Measurements from ENCODE around the gene SMCO2. TPM values are rescaled to one million over a fixed set of nuclear protein-coding genes. Genes with fewer than 3 reads are reported as not detected.

SMCO2 gene
- total and polyA plus RNA-seq, 4 donors = not detected

DNA sequence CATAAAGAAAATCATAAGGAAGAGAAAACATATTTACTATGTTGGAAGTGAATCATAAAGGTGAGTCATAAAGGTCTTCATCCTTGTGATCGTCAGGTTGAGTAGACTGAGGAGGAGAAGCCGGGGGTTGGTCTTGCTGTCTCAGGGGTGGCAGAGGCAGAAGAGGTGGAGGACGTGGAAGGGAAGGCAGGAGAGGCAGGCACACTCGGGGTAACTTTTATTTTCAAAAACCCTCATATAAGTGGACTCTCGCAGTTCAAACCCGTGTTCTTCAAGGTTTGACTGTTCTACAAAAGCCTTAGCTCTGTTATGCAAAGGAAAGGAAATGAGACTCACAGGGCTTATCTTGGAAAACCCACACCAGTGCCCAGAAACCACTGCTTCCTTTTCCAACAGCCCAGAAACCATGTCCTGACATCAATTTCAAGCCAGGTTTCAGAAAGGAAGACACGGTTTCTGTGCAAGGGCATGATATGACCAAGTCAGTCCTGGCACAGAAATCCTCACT lies 14.0 kb downstream of the SMCO2 start:
- Histone ChIP-seq H3K27me3 (ENCODE audit: control insufficient read depth in 4 of 4, insufficient read depth in 4 of 4, low read length in 3 of 4) (no peaks in the 10 kb centered on the region), H3K36me3 (ENCODE audit: control insufficient read depth in 4 of 4, insufficient read depth in 3 of 4, low read depth in 1 of 4, low read length in 3 of 4) (no peaks in the 10 kb centered on the region), H3K4me1 (ENCODE audit: control insufficient read depth in 4 of 4, insufficient read depth in 4 of 4, low read length in 3 of 4) (no peaks in the 10 kb centered on the region), H3K9me3 (ENCODE audit: control insufficient read depth in 4 of 4, low read length in 3 of 4) (no peaks in the 10 kb centered on the region), H3K27ac (ENCODE audit: low read depth in 1 of 2, low read length in 2 of 2) (no peak overlapping the region), H3K4me3 (ENCODE audit: low read depth in 1 of 3, low read length in 3 of 3) (no peak overlapping the region), H3K9ac (ENCODE audit: low read depth in 1 of 2, low read length in 2 of 2) (no peak overlapping the region)
- TF ChIP-seq JUND (IDR thresholded peaks at IDR 0.05) (no peak), HNF4G (IDR thresholded peaks at IDR 0.05) (no peak)
- TF ChIP-seq, protein P1, sequence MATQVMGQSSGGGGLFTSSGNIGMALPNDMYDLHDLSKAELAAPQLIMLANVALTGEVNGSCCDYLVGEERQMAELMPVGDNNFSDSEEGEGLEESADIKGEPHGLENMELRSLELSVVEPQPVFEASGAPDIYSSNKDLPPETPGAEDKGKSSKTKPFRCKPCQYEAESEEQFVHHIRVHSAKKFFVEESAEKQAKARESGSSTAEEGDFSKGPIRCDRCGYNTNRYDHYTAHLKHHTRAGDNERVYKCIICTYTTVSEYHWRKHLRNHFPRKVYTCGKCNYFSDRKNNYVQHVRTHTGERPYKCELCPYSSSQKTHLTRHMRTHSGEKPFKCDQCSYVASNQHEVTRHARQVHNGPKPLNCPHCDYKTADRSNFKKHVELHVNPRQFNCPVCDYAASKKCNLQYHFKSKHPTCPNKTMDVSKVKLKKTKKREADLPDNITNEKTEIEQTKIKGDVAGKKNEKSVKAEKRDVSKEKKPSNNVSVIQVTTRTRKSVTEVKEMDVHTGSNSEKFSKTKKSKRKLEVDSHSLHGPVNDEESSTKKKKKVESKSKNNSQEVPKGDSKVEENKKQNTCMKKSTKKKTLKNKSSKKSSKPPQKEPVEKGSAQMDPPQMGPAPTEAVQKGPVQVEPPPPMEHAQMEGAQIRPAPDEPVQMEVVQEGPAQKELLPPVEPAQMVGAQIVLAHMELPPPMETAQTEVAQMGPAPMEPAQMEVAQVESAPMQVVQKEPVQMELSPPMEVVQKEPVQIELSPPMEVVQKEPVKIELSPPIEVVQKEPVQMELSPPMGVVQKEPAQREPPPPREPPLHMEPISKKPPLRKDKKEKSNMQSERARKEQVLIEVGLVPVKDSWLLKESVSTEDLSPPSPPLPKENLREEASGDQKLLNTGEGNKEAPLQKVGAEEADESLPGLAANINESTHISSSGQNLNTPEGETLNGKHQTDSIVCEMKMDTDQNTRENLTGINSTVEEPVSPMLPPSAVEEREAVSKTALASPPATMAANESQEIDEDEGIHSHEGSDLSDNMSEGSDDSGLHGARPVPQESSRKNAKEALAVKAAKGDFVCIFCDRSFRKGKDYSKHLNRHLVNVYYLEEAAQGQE (IDR thresholded peaks at IDR 0.05) = no peak
- DNase-seq (ENCODE audit: low spot score) = no peak
- 63% methylated on average over 7 of the region's 7 CpGs for WGBS

DNA sequence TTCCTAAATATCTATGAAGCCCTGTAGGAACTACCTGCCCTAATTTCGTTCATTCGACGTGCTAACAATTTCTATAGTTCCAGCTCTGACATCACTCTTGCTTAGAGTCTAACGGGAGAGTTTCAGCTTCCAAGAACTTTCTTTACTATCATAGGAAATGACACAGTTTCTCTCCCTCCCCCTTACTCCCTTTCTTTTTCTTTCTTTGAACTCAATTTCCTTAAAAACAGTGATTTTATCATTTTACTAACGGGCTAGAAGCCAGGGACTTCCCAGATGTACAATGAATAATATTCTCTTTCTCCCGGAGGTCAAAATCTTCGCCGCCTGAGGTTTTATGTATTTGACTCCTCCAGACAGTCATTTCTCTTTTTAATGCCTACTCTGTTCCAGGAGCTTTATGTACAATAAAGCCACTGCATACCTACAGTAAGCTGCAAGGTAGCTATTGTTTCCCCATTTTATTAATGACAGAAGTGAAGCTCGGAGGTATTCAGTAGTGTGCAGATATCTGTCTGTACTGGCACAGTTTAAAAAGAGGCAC lies 15.7 kb downstream of the SMCO2 start:
- TF ChIP-seq HNF4A (conservative IDR thresholded peaks at IDR 0.05) (no peak), GABPA (IDR thresholded peaks at IDR 0.05 in 1 of 2, conservative IDR thresholded peaks at IDR 0.05 in 1 of 2) (no peak), JUND (IDR thresholded peaks at IDR 0.05) (no peak), FOXA1 (IDR thresholded peaks at IDR 0.05) (no peak), SP1 (IDR thresholded peaks at IDR 0.05) (no peak), EGR1 (IDR thresholded peaks at IDR 0.05; ENCODE audit: low read depth in 2 of 2) (no peak), YY1 (IDR thresholded peaks at IDR 0.05) (no peak), HNF4G (IDR thresholded peaks at IDR 0.05) (no peak), FOXA2 (IDR thresholded peaks at IDR 0.05) (no peak), TAF1 (conservative IDR thresholded peaks at IDR 0.05) (no peak)
- TF ChIP-seq, protein P2, sequence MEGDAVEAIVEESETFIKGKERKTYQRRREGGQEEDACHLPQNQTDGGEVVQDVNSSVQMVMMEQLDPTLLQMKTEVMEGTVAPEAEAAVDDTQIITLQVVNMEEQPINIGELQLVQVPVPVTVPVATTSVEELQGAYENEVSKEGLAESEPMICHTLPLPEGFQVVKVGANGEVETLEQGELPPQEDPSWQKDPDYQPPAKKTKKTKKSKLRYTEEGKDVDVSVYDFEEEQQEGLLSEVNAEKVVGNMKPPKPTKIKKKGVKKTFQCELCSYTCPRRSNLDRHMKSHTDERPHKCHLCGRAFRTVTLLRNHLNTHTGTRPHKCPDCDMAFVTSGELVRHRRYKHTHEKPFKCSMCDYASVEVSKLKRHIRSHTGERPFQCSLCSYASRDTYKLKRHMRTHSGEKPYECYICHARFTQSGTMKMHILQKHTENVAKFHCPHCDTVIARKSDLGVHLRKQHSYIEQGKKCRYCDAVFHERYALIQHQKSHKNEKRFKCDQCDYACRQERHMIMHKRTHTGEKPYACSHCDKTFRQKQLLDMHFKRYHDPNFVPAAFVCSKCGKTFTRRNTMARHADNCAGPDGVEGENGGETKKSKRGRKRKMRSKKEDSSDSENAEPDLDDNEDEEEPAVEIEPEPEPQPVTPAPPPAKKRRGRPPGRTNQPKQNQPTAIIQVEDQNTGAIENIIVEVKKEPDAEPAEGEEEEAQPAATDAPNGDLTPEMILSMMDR (IDR thresholded peaks at IDR 0.05; ENCODE audit: low read depth, low read length, missing input control) = no peak
- TF ChIP-seq, protein P3, sequence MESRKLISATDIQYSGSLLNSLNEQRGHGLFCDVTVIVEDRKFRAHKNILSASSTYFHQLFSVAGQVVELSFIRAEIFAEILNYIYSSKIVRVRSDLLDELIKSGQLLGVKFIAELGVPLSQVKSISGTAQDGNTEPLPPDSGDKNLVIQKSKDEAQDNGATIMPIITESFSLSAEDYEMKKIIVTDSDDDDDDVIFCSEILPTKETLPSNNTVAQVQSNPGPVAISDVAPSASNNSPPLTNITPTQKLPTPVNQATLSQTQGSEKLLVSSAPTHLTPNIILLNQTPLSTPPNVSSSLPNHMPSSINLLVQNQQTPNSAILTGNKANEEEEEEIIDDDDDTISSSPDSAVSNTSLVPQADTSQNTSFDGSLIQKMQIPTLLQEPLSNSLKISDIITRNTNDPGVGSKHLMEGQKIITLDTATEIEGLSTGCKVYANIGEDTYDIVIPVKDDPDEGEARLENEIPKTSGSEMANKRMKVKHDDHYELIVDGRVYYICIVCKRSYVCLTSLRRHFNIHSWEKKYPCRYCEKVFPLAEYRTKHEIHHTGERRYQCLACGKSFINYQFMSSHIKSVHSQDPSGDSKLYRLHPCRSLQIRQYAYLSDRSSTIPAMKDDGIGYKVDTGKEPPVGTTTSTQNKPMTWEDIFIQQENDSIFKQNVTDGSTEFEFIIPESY (IDR thresholded peaks at IDR 0.05) = no peak
- TF ChIP-seq, protein P4, sequence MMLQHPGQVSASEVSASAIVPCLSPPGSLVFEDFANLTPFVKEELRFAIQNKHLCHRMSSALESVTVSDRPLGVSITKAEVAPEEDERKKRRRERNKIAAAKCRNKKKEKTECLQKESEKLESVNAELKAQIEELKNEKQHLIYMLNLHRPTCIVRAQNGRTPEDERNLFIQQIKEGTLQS (IDR thresholded peaks at IDR 0.05) = no peak
- TF ChIP-seq, protein P1 (IDR thresholded peaks at IDR 0.05) = no peak
- H3K9me3 ChIP-seq (ENCODE audit: control insufficient read depth in 4 of 4, low read length in 3 of 4) = no peaks in the 10 kb centered on the region
- WGBS = 60% methylated on average over 9 of the region's 9 CpGs
- H3K4me1 ChIP-seq (ENCODE audit: control insufficient read depth in 4 of 4, insufficient read depth in 4 of 4, low read length in 3 of 4) = no peaks in the 10 kb centered on the region
- no peak overlapping the region for H3K4me3 ChIP-seq (ENCODE audit: low read depth in 1 of 3, low read length in 3 of 3)
- no peak for DNase-seq (ENCODE audit: low spot score)
- no peaks in the 10 kb centered on the region for H3K36me3 ChIP-seq (ENCODE audit: control insufficient read depth in 4 of 4, insufficient read depth in 3 of 4, low read depth in 1 of 4, low read length in 3 of 4)
- H3K9ac ChIP-seq (ENCODE audit: low read depth in 1 of 2, low read length in 2 of 2) = no peak overlapping the region
- H3K27me3 ChIP-seq (ENCODE audit: control insufficient read depth in 4 of 4, insufficient read depth in 4 of 4, low read length in 3 of 4) = no peaks in the 10 kb centered on the region
- no peak overlapping the region for H3K27ac ChIP-seq (ENCODE audit: low read depth in 1 of 2, low read length in 2 of 2)

Data from liver (tissue), 9 donors.